GM23338 (cell line): Measurements from ENCODE around the gene NVL. TPM values are rescaled to one million over a fixed set of nuclear protein-coding genes. Genes with fewer than 3 reads are reported as not detected.
A peak's percentile ranks its signal among the peaks of the same experiment; 100 is the strongest.
"Not testable (repeated sequence)": the region's sequence is repeated elsewhere in the genome, so short reads cannot be mapped to it uniquely, and the experiment has no call there.

ENCODE experiments used
- ATAC-seq: fragments of 200-7000 bp; cut with Tn5 transposase; 3 replicates; pipeline ENCODE4 v1.9.1; 2020
- DNase-seq: peaks from one replicate; pipeline ENCODE4 v3.0.0-alpha.2; 2015; ENCODE audit warnings: low spot score
- H2AFZ ChIP-seq: fragments of 200-600 bp; sonication (generic); 2 replicates; pipeline ENCODE4 v1.8.0; 2016; ENCODE audit warnings: antibody characterized with exemption, mild to moderate bottlenecking, moderate library complexity
- H3F3A ChIP-seq: fragments of 200-600 bp; sonication (generic); replicated peaks from 2 replicates; pipeline ENCODE4 v1.8.0; 2017; ENCODE audit warnings: antibody characterized with exemption, mixed run types, low read depth
- H3K27ac ChIP-seq: fragments of 200-600 bp; sonication (generic); 2 replicates; pipeline ENCODE4 v1.6.1; 2016; ENCODE audit warnings: low read depth
- H3K27me3 ChIP-seq: fragments of 200-600 bp; sonication (generic); 2 replicates; pipeline ENCODE4 v1.8.0; 2016; ENCODE audit warnings: mild to moderate bottlenecking, mixed run types, moderate library complexity; ENCODE audit not compliant: insufficient read depth
- H3K36me3 ChIP-seq: fragments of 200-600 bp; sonication (generic); 2 replicates; pipeline ENCODE4 v1.8.0; 2016; ENCODE audit warnings: mild to moderate bottlenecking; ENCODE audit not compliant: insufficient read depth
- H3K4me1 ChIP-seq: fragments of 200-600 bp; sonication (generic); 2 replicates; pipeline ENCODE4 v1.8.0; 2016; ENCODE audit warnings: mild to moderate bottlenecking, moderate library complexity; ENCODE audit not compliant: insufficient read depth
- H3K4me2 ChIP-seq: fragments of 200-600 bp; sonication (generic); 2 replicates; pipeline ENCODE4 v1.7.1; 2017; ENCODE audit warnings: mixed run types
- H3K4me3 ChIP-seq: fragments of 200-600 bp; sonication (generic); 2 replicates; pipeline ENCODE4 v1.6.1; 2016; ENCODE audit warnings: mixed run types
- H3K79me2 ChIP-seq: fragments of 200-600 bp; sonication (generic); replicated peaks from 2 replicates; pipeline ENCODE4 v1.8.0; 2017; ENCODE audit warnings: mild to moderate bottlenecking; ENCODE audit not compliant: insufficient read depth
- H3K9me2 ChIP-seq: fragments of 200-600 bp; sonication (generic); 2 replicates; pipeline ENCODE4 v1.8.0; 2017; ENCODE audit not compliant: insufficient read depth
- H4K20me1 ChIP-seq: fragments of 200-600 bp; sonication (generic); replicated peaks from 2 replicates; pipeline ENCODE4 v1.8.0; 2017; ENCODE audit warnings: mild to moderate bottlenecking; ENCODE audit not compliant: insufficient read depth
- H3K27ac Mint-ChIP-seq: 2 replicates; pipeline ENCODE4 v1.8.0; 2020; ENCODE audit warnings: inconsistent platforms, mild to moderate bottlenecking, moderate library complexity, mixed read lengths
- H3K27me3 Mint-ChIP-seq: 3 replicates; pipeline ENCODE4 v1.8.0; 2022; ENCODE audit warnings: low read depth, mild to moderate bottlenecking, moderate library complexity, mixed read lengths, inconsistent platforms; ENCODE audit not compliant: insufficient read depth, poor library complexity
- H3K36me3 Mint-ChIP-seq: 3 replicates; pipeline ENCODE4 v1.8.0; 2021; ENCODE audit warnings: low read depth, mild to moderate bottlenecking, inconsistent platforms, moderate library complexity, mixed read lengths
- H3K4me1 Mint-ChIP-seq: 3 replicates; pipeline ENCODE4 v1.8.0; 2020; ENCODE audit warnings: mild to moderate bottlenecking, inconsistent platforms, mixed read lengths
- H3K4me3 Mint-ChIP-seq: 3 replicates; pipeline ENCODE4 v1.8.0; 2021; ENCODE audit warnings: moderate library complexity, mild to moderate bottlenecking, inconsistent platforms, mixed read lengths
- H3K9me3 Mint-ChIP-seq: 3 replicates; pipeline ENCODE4 v1.8.0; 2020; ENCODE audit warnings: moderate library complexity, mild to moderate bottlenecking, inconsistent platforms, mixed read lengths
- ETS1 ChIP-seq: IDR thresholded peaks from 2 replicates; pipeline ENCODE4 v1.6.1; 2016; ENCODE audit warnings: antibody characterized with exemption
- NANOG ChIP-seq: IDR thresholded peaks from 2 replicates; pipeline ENCODE4 v1.6.1; 2016; ENCODE audit warnings: antibody characterized with exemption, borderline replicate concordance
- POLR2AphosphoS5 ChIP-seq: IDR thresholded peaks from 2 replicates; pipeline ENCODE4 v1.6.1; 2016; ENCODE audit warnings: antibody characterized with exemption, low read depth
- ZNF114 ChIP-seq: fragments of 250-450 bp; sonication (Bioruptor Pico); IDR thresholded peaks from 2 replicates; pipeline ENCODE4 v1.5.0; 2020; ENCODE audit warnings: mild to moderate bottlenecking, moderate library complexity
- ZNF462 ChIP-seq: fragments of 250-450 bp; sonication (Bioruptor Pico); IDR thresholded peaks from 2 replicates; pipeline ENCODE4 v1.5.0; 2020; ENCODE audit warnings: mild to moderate bottlenecking, moderate library complexity
- polyA plus RNA-seq: library from polyadenylated mRNA; unstranded; fragments of >200 nt; fragmentation: Nextera tagmentation; extraction: Ambion mirVana; gene quantifications from 2 replicates; pipeline ENCODE4 v1.2.1, GENCODE V29; 2016
- total RNA-seq: library from RNA; depleted of rRNA; stranded (reverse); fragments of >200 nt; shearing (Covaris generic); gene quantifications from 2 replicates; pipeline ENCODE4 v1.2.3, GENCODE V29; 2014

Gene NVL
- total and polyA plus RNA-seq, 2 experiments from 2014 or later, result 44.4 to 71.7 TPM

GRCh38 chr1:224343679-224344078 is 13.7 kb upstream of the NVL start (continued):
- TF ChIP-seq ZNF462, result no peak
- TF ChIP-seq ETS1, result no peak
- TF ChIP-seq POLR2AphosphoS5, result no peak
- no peak for TF ChIP-seq ZNF114
- TF ChIP-seq NANOG, result no peak

DNA sequence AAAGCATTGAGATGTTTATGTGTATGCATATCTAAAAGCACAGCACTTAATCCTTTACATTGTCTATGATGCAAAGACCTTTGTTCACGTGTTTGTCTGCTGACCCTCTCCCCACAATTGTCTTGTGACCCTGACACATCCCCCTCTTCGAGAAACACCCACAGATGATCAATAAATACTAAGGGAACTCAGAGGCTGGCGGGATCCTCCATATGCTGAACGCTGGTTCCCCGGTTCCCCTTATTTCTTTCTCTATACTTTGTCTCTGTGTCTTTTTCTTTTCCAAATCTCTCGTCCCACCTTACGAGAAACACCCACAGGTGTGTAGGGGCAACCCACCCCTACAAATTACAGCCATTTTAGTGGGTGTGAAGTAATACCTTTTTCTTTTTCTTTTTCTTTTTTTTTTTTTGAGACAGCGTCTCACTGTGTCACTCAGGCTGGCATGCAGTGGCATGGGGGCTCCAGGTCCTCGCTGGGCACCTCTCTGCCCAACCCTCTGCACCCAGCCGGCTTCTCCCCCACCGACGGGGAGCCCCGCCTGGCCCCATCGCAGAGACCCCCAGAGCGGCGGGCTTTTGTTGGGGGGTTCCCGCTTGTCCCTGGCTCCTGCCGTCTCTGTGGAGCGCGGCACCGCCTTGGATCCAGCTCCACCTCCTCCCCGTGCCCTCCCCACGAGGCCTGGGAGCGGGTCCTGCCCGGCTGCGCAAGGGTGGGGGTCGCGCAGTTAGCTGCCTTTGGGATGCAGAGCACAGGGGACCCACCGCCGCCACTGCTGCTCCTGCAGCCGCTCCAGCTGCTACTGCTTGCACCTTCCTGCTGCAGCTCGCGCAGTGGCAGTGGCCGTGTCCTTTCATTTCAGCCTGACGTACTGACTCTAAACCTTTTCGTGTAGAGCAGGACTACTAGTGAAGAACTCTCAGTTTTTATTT is 10.7 kb upstream of the NVL start:
- Histone ChIP-seq H3K4me1 (peaks cover 12% of the 10 kb centered on the region), H3K4me3 (peak overlapping the region; percentile 65), H3F3A (peaks cover 13% of the 10 kb centered on the region), H3K4me2 (peak overlapping the region; percentile 95), H3K36me3 (peaks cover 28% of the 10 kb centered on the region; the same call in 1 of the 2 replicates), H2AFZ (peak overlapping the region; percentile 92), H3K27ac (peak overlapping the region; percentile 100)
- peak; percentile 61 for TF ChIP-seq POLR2AphosphoS5
- peak overlapping the region; percentile 65 for H3K4me3 Mint-ChIP-seq
- peaks cover 31% of the 10 kb centered on the region for H3K36me3 Mint-ChIP-seq
- peaks cover 43% of the 10 kb centered on the region for H3K9me3 Mint-ChIP-seq
- not testable (repeated sequence) for H3K27me3 ChIP-seq, H4K20me1 ChIP-seq, H3K9me2 ChIP-seq, H3K79me2 ChIP-seq
- peaks cover 12% of the 10 kb centered on the region for H3K4me1 Mint-ChIP-seq
- peaks cover 14% of the 10 kb centered on the region for H3K27me3 Mint-ChIP-seq
- ATAC-seq (peak; percentile 95), DNase-seq (peak; percentile 76)
- peak overlapping the region; percentile 91 for H3K27ac Mint-ChIP-seq
